Neural cell (in vitro differentiated cells): ENCODE results near the gene DOCK7.
"Not testable (repeated sequence)": the region's sequence is repeated elsewhere in the genome, so short reads cannot be mapped to it uniquely, and the experiment has no call there.

Experiments used
- POLR2AphosphoS5 ChIP-seq: IDR thresholded peaks from 2 replicates; pipeline ENCODE4 v1.6.1; 2012
- RAD21 ChIP-seq: fragments of 450-650 bp; conservative IDR thresholded peaks from 2 replicates; pipeline ENCODE4 v1.6.1; 2014; ENCODE audit warnings: antibody characterized with exemption, mild to moderate bottlenecking, moderate library complexity
- TF ChIP-seq, protein P1 (sequence below): fragments of 450-650 bp; IDR thresholded peaks from 2 replicates; pipeline ENCODE4 v1.5.1; 2014; ENCODE audit warnings: antibody characterized with exemption, mild to moderate bottlenecking, moderate library complexity; ENCODE audit not compliant: poor library complexity, severe bottlenecking

DNA sequence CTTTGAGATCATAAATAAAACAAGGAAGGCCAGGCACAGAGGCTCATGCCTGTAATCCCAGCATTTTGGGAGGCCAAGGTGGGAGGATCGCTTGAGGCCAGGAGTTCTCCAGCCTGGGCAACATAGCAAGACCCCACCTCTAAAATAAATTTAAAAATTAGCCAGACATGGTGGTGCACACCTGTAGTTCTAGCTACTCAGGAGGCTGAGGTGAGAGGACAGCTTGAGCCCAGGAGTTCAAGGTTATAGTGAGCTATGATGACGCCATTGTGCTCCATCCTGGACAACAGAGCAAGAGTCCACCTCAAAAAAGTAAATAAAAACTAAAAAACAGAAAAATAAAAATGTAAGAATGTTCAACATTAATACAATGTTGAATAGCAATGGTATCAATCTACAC lies 10.4 kb downstream of the DOCK7 start:
- TF ChIP-seq, protein P1, sequence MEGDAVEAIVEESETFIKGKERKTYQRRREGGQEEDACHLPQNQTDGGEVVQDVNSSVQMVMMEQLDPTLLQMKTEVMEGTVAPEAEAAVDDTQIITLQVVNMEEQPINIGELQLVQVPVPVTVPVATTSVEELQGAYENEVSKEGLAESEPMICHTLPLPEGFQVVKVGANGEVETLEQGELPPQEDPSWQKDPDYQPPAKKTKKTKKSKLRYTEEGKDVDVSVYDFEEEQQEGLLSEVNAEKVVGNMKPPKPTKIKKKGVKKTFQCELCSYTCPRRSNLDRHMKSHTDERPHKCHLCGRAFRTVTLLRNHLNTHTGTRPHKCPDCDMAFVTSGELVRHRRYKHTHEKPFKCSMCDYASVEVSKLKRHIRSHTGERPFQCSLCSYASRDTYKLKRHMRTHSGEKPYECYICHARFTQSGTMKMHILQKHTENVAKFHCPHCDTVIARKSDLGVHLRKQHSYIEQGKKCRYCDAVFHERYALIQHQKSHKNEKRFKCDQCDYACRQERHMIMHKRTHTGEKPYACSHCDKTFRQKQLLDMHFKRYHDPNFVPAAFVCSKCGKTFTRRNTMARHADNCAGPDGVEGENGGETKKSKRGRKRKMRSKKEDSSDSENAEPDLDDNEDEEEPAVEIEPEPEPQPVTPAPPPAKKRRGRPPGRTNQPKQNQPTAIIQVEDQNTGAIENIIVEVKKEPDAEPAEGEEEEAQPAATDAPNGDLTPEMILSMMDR = not testable (repeated sequence)
- TF ChIP-seq POLR2AphosphoS5, RAD21: not testable (repeated sequence)
